ENCODE measurements around the gene CHRNA9.

CHRNA9 gene

GRCh38 chr4:40347472-40347871, 12.3 kb downstream of the CHRNA9 start:
- H3K4me3 Mint-ChIP-seq = no peak overlapping the region
- no peaks in the 10 kb centered on the region for H3K36me3 Mint-ChIP-seq (ENCODE audit: low read depth)
- peaks cover 2% of the 10 kb centered on the region for H3K27me3 Mint-ChIP-seq
- peaks cover 11% of the 10 kb centered on the region for H3K4me1 Mint-ChIP-seq (ENCODE audit: low read depth)
- no peak overlapping the region for H3K27ac Mint-ChIP-seq
- peaks cover 6% of the 10 kb centered on the region for H3K9me3 Mint-ChIP-seq
- no peak for DNase-seq

- Mint-ChIP-seq H3K9me3 (peaks cover 2% of the 10 kb centered on the region), H3K27ac (no peak overlapping the region), H3K27me3 (no peaks in the 10 kb centered on the region), H3K4me3 (no peak overlapping the region), H3K4me1 (ENCODE audit: low read depth) (peaks cover 11% of the 10 kb centered on the region), H3K36me3 (ENCODE audit: low read depth) (no peaks in the 10 kb centered on the region)
- no peak for DNase-seq
These were observed 12.9 kb downstream of the CHRNA9 start for GRCh38 chr4:40348000-40348399.

- Mint-ChIP-seq H3K9me3 (no peaks in the 10 kb centered on the region), H3K27ac (peak overlapping the region; percentile 40), H3K4me3 (no peak overlapping the region), H3K36me3 (ENCODE audit: low read depth) (no peaks in the 10 kb centered on the region), H3K27me3 (no peaks in the 10 kb centered on the region), H3K4me1 (ENCODE audit: low read depth) (peaks cover 11% of the 10 kb centered on the region)
- DNase-seq = no peak
These were observed 14.5 kb downstream of the CHRNA9 start for GRCh38 chr4:40349561-40350198.

- no peak overlapping the region for H3K27ac Mint-ChIP-seq
- no peaks in the 10 kb centered on the region for H3K36me3 Mint-ChIP-seq (ENCODE audit: low read depth)
- no peak for DNase-seq
- no peaks in the 10 kb centered on the region for H3K9me3 Mint-ChIP-seq
- H3K4me1 Mint-ChIP-seq (ENCODE audit: low read depth) = peaks cover 11% of the 10 kb centered on the region
- H3K4me3 Mint-ChIP-seq = no peak overlapping the region
- no peaks in the 10 kb centered on the region for H3K27me3 Mint-ChIP-seq
These were observed 15.6 kb downstream of the CHRNA9 start for GRCh38 chr4:40350627-40351227.

- no peaks in the 10 kb centered on the region for H3K36me3 Mint-ChIP-seq (ENCODE audit: low read depth)
- H3K27ac Mint-ChIP-seq = no peak overlapping the region
These were observed 19.0 kb downstream of the CHRNA9 start for GRCh38 chr4:40354158-40354557.

GRCh38 chr4:40355131-40355530, 20.0 kb downstream of the CHRNA9 start:
- Mint-ChIP-seq H3K27ac (no peak overlapping the region), H3K4me1 (ENCODE audit: low read depth) (peaks cover 2% of the 10 kb centered on the region), H3K27me3 (no peaks in the 10 kb centered on the region), H3K9me3 (no peaks in the 10 kb centered on the region), H3K4me3 (no peak overlapping the region), H3K36me3 (ENCODE audit: low read depth) (no peaks in the 10 kb centered on the region)
- DNase-seq = no peak

More at GRCh38 chr4:40354158-40354557, 19.0 kb downstream of the CHRNA9 start:
- H3K4me1 Mint-ChIP-seq (ENCODE audit: low read depth) = peaks cover 11% of the 10 kb centered on the region
- H3K4me3 Mint-ChIP-seq = no peak overlapping the region
- no peak for DNase-seq
- H3K9me3 Mint-ChIP-seq = no peaks in the 10 kb centered on the region
- H3K27me3 Mint-ChIP-seq = no peaks in the 10 kb centered on the region

- Mint-ChIP-seq H3K9me3 (peaks cover 4% of the 10 kb centered on the region), H3K36me3 (ENCODE audit: low read depth) (no peaks in the 10 kb centered on the region), H3K4me3 (no peak overlapping the region), H3K27me3 (no peaks in the 10 kb centered on the region), H3K4me1 (ENCODE audit: low read depth) (no peaks in the 10 kb centered on the region), H3K27ac (no peak overlapping the region)
- no peak for DNase-seq
These were observed 22.6 kb downstream of the CHRNA9 start for GRCh38 chr4:40357738-40358137.

- H3K4me1 Mint-ChIP-seq (ENCODE audit: low read depth) = no peaks in the 10 kb centered on the region
- peaks cover 2% of the 10 kb centered on the region for H3K27me3 Mint-ChIP-seq
- peaks cover 4% of the 10 kb centered on the region for H3K9me3 Mint-ChIP-seq
- no peaks in the 10 kb centered on the region for H3K36me3 Mint-ChIP-seq (ENCODE audit: low read depth)
- DNase-seq = no peak
- H3K4me3 Mint-ChIP-seq = no peak overlapping the region
- H3K27ac Mint-ChIP-seq = no peak overlapping the region
These were observed 26.2 kb downstream of the CHRNA9 start for GRCh38 chr4:40361338-40361737.

- H3K9me3 Mint-ChIP-seq = peaks cover 4% of the 10 kb centered on the region
- peaks cover 2% of the 10 kb centered on the region for H3K27me3 Mint-ChIP-seq
- H3K27ac Mint-ChIP-seq = no peak overlapping the region
- H3K4me1 Mint-ChIP-seq (ENCODE audit: low read depth) = no peaks in the 10 kb centered on the region
- no peak for DNase-seq
- H3K36me3 Mint-ChIP-seq (ENCODE audit: low read depth) = no peaks in the 10 kb centered on the region
- H3K4me3 Mint-ChIP-seq = no peak overlapping the region
These were observed 28.3 kb downstream of the CHRNA9 start for GRCh38 chr4:40363382-40363920.

GRCh38 chr4:40363945-40364344, 28.8 kb downstream of the CHRNA9 start:
- H3K27me3 Mint-ChIP-seq = peaks cover 2% of the 10 kb centered on the region
- DNase-seq = no peak

GRCh38 chr4:40365766-40366165, 30.6 kb downstream of the CHRNA9 start:
- H3K27me3 Mint-ChIP-seq = peaks cover 2% of the 10 kb centered on the region
- DNase-seq = no peak
- H3K9me3 Mint-ChIP-seq = peaks cover 4% of the 10 kb centered on the region
- no peaks in the 10 kb centered on the region for H3K4me1 Mint-ChIP-seq (ENCODE audit: low read depth)
- H3K27ac Mint-ChIP-seq = no peak overlapping the region
- no peak overlapping the region for H3K4me3 Mint-ChIP-seq
- no peaks in the 10 kb centered on the region for H3K36me3 Mint-ChIP-seq (ENCODE audit: low read depth)

More at GRCh38 chr4:40363945-40364344, 28.8 kb downstream of the CHRNA9 start:
- Mint-ChIP-seq H3K9me3 (peaks cover 4% of the 10 kb centered on the region), H3K4me1 (ENCODE audit: low read depth) (no peaks in the 10 kb centered on the region), H3K36me3 (ENCODE audit: low read depth) (no peaks in the 10 kb centered on the region), H3K27ac (no peak overlapping the region), H3K4me3 (no peak overlapping the region)

GRCh38 chr4:40367451-40367850, 32.3 kb downstream of the CHRNA9 start:
- no peak overlapping the region for H3K27ac Mint-ChIP-seq
- H3K4me3 Mint-ChIP-seq = no peak overlapping the region

GRCh38 chr4:40369437-40370274, 34.5 kb downstream of the CHRNA9 start:
- no peaks in the 10 kb centered on the region for H3K9me3 Mint-ChIP-seq
- no peaks in the 10 kb centered on the region for H3K36me3 Mint-ChIP-seq (ENCODE audit: low read depth)
- H3K4me3 Mint-ChIP-seq = no peak overlapping the region
- no peaks in the 10 kb centered on the region for H3K4me1 Mint-ChIP-seq (ENCODE audit: low read depth)
- DNase-seq = no peak
- peaks cover 2% of the 10 kb centered on the region for H3K27me3 Mint-ChIP-seq
- no peak overlapping the region for H3K27ac Mint-ChIP-seq

More at GRCh38 chr4:40367451-40367850, 32.3 kb downstream of the CHRNA9 start:
- no peak for DNase-seq
- Mint-ChIP-seq H3K4me1 (ENCODE audit: low read depth) (no peaks in the 10 kb centered on the region), H3K36me3 (ENCODE audit: low read depth) (no peaks in the 10 kb centered on the region), H3K9me3 (no peaks in the 10 kb centered on the region), H3K27me3 (peaks cover 2% of the 10 kb centered on the region)

GRCh38 chr4:40372651-40373050, 37.5 kb downstream of the CHRNA9 start:
- Mint-ChIP-seq H3K4me1 (ENCODE audit: low read depth) (no peaks in the 10 kb centered on the region), H3K27me3 (no peaks in the 10 kb centered on the region), H3K27ac (no peak overlapping the region), H3K36me3 (ENCODE audit: low read depth) (no peaks in the 10 kb centered on the region), H3K9me3 (no peaks in the 10 kb centered on the region), H3K4me3 (no peak overlapping the region)
- DNase-seq = no peak

All from activated T-cell treated with anti-CD3 and anti-CD28 coated beads, Interleukin-2, amount 50 U/mL, for 24 hours (primary cell).